Loucy (cell line): ENCODE measurements around the gene TEX2.

Source experiments
- H2AFZ ChIP-seq: fragments of 200-600 bp; sonication (generic); 2 replicates; pipeline ENCODE4 v1.6.0; 2016; ENCODE audit warnings: antibody characterized with exemption, mild to moderate bottlenecking, low read length, moderate library complexity
- H3F3A ChIP-seq: fragments of 200-600 bp; 2 replicates; pipeline ENCODE4 v1.6.0; 2016; ENCODE audit warnings: antibody characterized with exemption, low read depth, mild to moderate bottlenecking
- H3K27me3 ChIP-seq: fragments of 200-600 bp; sonication (generic); 2 replicates; pipeline ENCODE4 v1.6.1; 2014; ENCODE audit warnings: low read length, mild to moderate bottlenecking; ENCODE audit not compliant: insufficient read depth, poor library complexity, severe bottlenecking
- H3K36me3 ChIP-seq: fragments of 200-600 bp; sonication (generic); 2 replicates; pipeline ENCODE4 v1.6.1; 2016; ENCODE audit warnings: low read length; ENCODE audit not compliant: insufficient read depth
- H3K4me1 ChIP-seq: fragments of 200-600 bp; sonication (generic); 2 replicates; pipeline ENCODE4 v1.5.1; 2014; ENCODE audit warnings: low read length, mild to moderate bottlenecking; ENCODE audit not compliant: insufficient read depth, poor library complexity, severe bottlenecking
- H3K4me2 ChIP-seq: fragments of 200-600 bp; sonication (generic); 2 replicates; pipeline ENCODE4 v1.6.0; 2014; ENCODE audit warnings: antibody characterized with exemption, low read length, low read depth, mild to moderate bottlenecking; ENCODE audit not compliant: poor library complexity, severe bottlenecking
- H3K4me3 ChIP-seq: fragments of 200-600 bp; sonication (generic); 2 replicates; pipeline ENCODE4 v1.5.1; 2014; ENCODE audit warnings: low read length, mild to moderate bottlenecking, mixed read lengths; ENCODE audit not compliant: poor library complexity, severe bottlenecking
- H3K79me2 ChIP-seq: fragments of 200-600 bp; sonication (generic); 2 replicates; pipeline ENCODE4 v1.6.1; 2014; ENCODE audit warnings: low read length; ENCODE audit not compliant: insufficient read depth
- H3K9ac ChIP-seq: fragments of 200-600 bp; sonication (generic); 2 replicates; pipeline ENCODE4 v1.6.0; 2014; ENCODE audit warnings: mild to moderate bottlenecking, low read depth, low read length, moderate library complexity; ENCODE audit not compliant: poor library complexity, severe bottlenecking
- H3K9me2 ChIP-seq: fragments of 200-600 bp; sonication (generic); replicated peaks from 2 replicates; pipeline ENCODE4 v1.6.1; 2016; ENCODE audit warnings: low read depth, low read length, mixed read lengths
- H3K9me3 ChIP-seq: fragments of 200-600 bp; sonication (generic); 2 replicates; pipeline ENCODE4 v1.6.1; 2014; ENCODE audit warnings: mild to moderate bottlenecking, antibody characterized with exemption, low read length, low read depth; ENCODE audit not compliant: insufficient read depth
- H4K20me1 ChIP-seq: fragments of 200-600 bp; sonication (generic); 2 replicates; pipeline ENCODE4 v1.6.0; 2014; ENCODE audit warnings: antibody characterized with exemption, low read length, mild to moderate bottlenecking; ENCODE audit not compliant: insufficient read depth, poor library complexity, severe bottlenecking
- EZH2phosphoT487 ChIP-seq: fragments of 200-600 bp; IDR thresholded peaks from 2 replicates; pipeline ENCODE4 v1.6.1; 2018; ENCODE audit warnings: antibody characterized with exemption, mild to moderate bottlenecking, moderate library complexity, borderline replicate concordance
- TF ChIP-seq, protein P1 (sequence below): fragments of 200-600 bp; sonication (generic); conservative IDR thresholded peaks from 2 replicates; pipeline ENCODE4 v1.5.1; 2014; ENCODE audit warnings: mild to moderate bottlenecking, antibody characterized with exemption, low read length

Gene TEX2

DNA sequence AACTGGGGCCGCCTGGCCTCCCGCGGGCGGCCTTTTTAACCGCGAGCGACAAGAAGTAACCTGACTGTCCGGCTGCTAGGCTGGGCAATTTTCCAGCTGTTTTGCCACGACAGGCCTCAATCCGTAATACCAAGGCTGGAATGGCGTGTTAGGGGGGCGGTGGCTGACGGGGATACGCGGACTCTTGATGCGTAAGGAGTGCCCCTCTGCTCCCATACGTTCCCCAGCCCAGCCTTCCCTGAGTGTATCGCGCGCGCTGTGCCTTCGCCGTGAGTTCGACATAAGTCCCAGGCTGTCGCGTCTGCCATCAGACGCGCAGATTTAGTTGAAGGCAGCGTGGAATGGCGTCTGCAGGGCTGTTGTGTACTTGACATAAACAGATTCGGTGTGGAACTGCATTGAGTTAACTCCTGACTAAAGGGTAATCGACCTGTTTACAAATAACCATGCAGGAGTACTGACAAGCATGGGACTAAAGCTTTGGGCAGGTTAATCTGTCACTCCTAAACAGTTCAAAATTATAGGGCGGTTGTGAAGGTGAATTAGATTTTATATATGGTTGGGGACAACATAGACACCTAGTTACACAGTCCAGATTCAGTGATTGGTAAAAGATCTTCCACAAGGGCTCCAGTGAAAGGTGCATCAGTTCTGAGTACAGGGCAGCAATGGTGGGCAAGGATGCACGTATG, 116.5 kb downstream of the TEX2 start:
- H3K4me2 ChIP-seq = peak overlapping the region; percentile 86
- no peaks in the 10 kb centered on the region for H3K9me2 ChIP-seq
- H3K79me2 ChIP-seq = peaks cover 26% of the 10 kb centered on the region
- H3K9ac ChIP-seq = peak overlapping the region; percentile 95
- peaks cover 17% of the 10 kb centered on the region for H4K20me1 ChIP-seq
- TF ChIP-seq, protein P1, sequence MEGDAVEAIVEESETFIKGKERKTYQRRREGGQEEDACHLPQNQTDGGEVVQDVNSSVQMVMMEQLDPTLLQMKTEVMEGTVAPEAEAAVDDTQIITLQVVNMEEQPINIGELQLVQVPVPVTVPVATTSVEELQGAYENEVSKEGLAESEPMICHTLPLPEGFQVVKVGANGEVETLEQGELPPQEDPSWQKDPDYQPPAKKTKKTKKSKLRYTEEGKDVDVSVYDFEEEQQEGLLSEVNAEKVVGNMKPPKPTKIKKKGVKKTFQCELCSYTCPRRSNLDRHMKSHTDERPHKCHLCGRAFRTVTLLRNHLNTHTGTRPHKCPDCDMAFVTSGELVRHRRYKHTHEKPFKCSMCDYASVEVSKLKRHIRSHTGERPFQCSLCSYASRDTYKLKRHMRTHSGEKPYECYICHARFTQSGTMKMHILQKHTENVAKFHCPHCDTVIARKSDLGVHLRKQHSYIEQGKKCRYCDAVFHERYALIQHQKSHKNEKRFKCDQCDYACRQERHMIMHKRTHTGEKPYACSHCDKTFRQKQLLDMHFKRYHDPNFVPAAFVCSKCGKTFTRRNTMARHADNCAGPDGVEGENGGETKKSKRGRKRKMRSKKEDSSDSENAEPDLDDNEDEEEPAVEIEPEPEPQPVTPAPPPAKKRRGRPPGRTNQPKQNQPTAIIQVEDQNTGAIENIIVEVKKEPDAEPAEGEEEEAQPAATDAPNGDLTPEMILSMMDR = no peak
- no peak for TF ChIP-seq EZH2phosphoT487
- H2AFZ ChIP-seq = no peak overlapping the region
- no peaks in the 10 kb centered on the region for H3K9me3 ChIP-seq
- no peaks in the 10 kb centered on the region for H3K27me3 ChIP-seq
- H3K36me3 ChIP-seq = peaks cover 5% of the 10 kb centered on the region; the same call in 1 of the 2 replicates
- H3K4me1 ChIP-seq = peaks cover 11% of the 10 kb centered on the region
- peak overlapping the region; percentile 84 for H3K4me3 ChIP-seq
- no peaks in the 10 kb centered on the region for H3F3A ChIP-seq

DNA sequence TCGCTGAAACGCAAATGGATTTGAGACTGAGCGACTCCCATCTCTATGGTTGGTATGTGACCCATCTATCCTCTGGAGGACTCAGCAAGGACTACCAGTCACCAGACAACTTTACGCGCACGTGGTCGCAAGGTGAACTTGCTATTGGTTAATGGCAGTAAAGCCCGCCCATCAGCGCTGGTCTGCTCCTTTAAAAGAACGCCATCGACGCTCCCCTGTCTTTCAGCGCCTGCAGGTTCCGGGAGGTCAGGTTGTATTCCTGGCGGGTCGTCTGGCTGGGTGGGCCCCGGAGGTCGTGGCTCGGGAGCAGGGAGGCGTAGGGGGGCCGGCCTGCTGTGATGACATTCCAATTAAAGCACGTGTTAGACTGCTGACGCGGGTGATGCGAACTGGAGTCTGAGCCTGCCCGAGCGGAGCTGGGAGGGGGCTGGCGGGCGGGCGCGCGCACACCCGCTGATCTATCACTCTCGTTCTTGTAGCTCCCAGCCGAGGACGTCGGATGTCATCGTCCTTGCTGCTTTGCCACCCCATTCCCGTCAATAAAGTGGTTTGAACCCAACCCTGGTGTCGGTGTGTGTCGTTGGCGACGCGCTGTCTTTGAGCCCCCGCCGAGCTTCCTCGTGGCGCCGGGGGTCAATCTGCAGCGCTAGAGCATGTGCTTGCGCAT, 117.2 kb downstream of the TEX2 start:
- Histone ChIP-seq H3K4me2 (peak overlapping the region; percentile 86), H3F3A (no peaks in the 10 kb centered on the region), H3K4me1 (peaks cover 11% of the 10 kb centered on the region), H3K4me3 (peak overlapping the region; percentile 84), H3K79me2 (peaks cover 26% of the 10 kb centered on the region), H2AFZ (peak overlapping the region; percentile 90), H4K20me1 (peaks cover 17% of the 10 kb centered on the region), H3K9me3 (no peaks in the 10 kb centered on the region), H3K36me3 (peaks cover 5% of the 10 kb centered on the region; the same call in 1 of the 2 replicates), H3K9ac (peak overlapping the region; percentile 95), H3K27me3 (no peaks in the 10 kb centered on the region), H3K9me2 (no peaks in the 10 kb centered on the region)
- TF ChIP-seq, protein P1 = no peak
- TF ChIP-seq EZH2phosphoT487 = no peak

DNA sequence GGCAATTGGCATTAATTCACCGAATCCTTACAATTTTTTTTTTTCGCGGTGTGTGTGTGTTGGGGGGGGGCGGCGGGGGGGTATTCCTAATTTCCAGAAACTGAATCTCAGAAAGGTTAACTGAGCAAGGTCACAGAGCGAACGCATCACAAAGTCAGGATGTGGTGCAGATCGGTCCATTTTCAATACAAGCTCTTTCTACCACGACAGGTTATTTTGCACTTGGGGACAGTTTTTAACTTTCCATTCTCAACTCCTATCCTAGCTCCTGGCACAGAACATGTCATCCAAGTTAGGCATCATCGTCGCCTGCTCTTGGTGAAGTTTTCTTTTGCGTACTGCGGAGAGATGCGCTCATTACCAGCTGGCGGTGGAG, 117.7 kb downstream of the TEX2 start:
- H3K4me2 ChIP-seq = peak overlapping the region; percentile 57
- H3K9me3 ChIP-seq = no peaks in the 10 kb centered on the region
- H3F3A ChIP-seq = no peaks in the 10 kb centered on the region
- H3K4me1 ChIP-seq = peaks cover 11% of the 10 kb centered on the region
- H2AFZ ChIP-seq = peak overlapping the region; percentile 90
- H3K36me3 ChIP-seq = peaks cover 2% of the 10 kb centered on the region; the same call in 1 of the 2 replicates
- peaks cover 26% of the 10 kb centered on the region for H3K79me2 ChIP-seq
- H3K4me3 ChIP-seq = peak overlapping the region; percentile 84
- TF ChIP-seq, protein P1 = no peak
- TF ChIP-seq EZH2phosphoT487 = no peak
- peak overlapping the region; percentile 95 for H3K9ac ChIP-seq
- no peaks in the 10 kb centered on the region for H3K27me3 ChIP-seq
- no peaks in the 10 kb centered on the region for H3K9me2 ChIP-seq
- peaks cover 17% of the 10 kb centered on the region for H4K20me1 ChIP-seq
